Gastrocnemius medialis (tissue), 4 donors: ENCODE results near the gene DNM1. TPM values are rescaled to one million over a fixed set of nuclear protein-coding genes. Genes with fewer than 3 reads are reported as not detected.

Experiments used
- ATAC-seq, 2 donors: fragments of 150-250 bp; one replicate each; pipeline ENCODE4 v1.9.1; 2016
- DNase-seq, 2 donors: peaks; one replicate each; pipeline ENCODE4 v3.0.0-alpha.2; 2019
- H3K27ac ChIP-seq, 4 donors: fragments of 200-600 bp; sonication (generic); 1 replicate in 1 of 4; 2 replicates in 3 of 4; pipeline ENCODE4 v1.5.1; 2016 to 2018; ENCODE audit warnings: mild to moderate bottlenecking in 2 of 4, moderate library complexity in 1 of 4
- H3K27me3 ChIP-seq, 3 donors: fragments of 200-600 bp; sonication (generic) in 2 of 3; 1 replicate in 1 of 3; 2 replicates in 2 of 3; pipeline versions ENCODE4 v1.5.1 to v1.6.0; 2016 to 2019; ENCODE audit warnings: mild to moderate bottlenecking in 1 of 3, moderate library complexity in 1 of 3
- H3K36me3 ChIP-seq, 2 donors: fragments of 200-600 bp; sonication (generic) in 1 of 2; one replicate each; pipeline ENCODE4 v1.5.1; 2017 to 2018
- H3K4me1 ChIP-seq, 2 donors: fragments of 200-600 bp; sonication (generic) in 1 of 2; one replicate each; pipeline ENCODE4 v1.5.1; 2016 to 2017; ENCODE audit warnings: mild to moderate bottlenecking in 2 of 2
- H3K4me3 ChIP-seq, 4 donors: fragments of 200-600 bp; sonication (generic) in 3 of 4; 1 replicate in 1 of 4; 2 replicates in 3 of 4; pipeline ENCODE4 v1.5.1; 2016 to 2019; ENCODE audit warnings: mild to moderate bottlenecking in 2 of 4
- H3K9me3 ChIP-seq, 3 donors: fragments of 200-600 bp; sonication (generic) in 2 of 3; 1 replicate in 1 of 3; 2 replicates in 2 of 3; pipeline ENCODE4 v1.5.1; 2016 to 2019
- CTCF ChIP-seq, 5 experiments: fragments of 450-650 bp in 3 of 5; fragments of 200-600 bp in 2 of 5; sonication (generic) in 2 of 5; IDR thresholded peaks in 4 of 5; conservative IDR thresholded peaks in 1 of 5; 1 replicate in 4 of 5; 2 replicates in 1 of 5; pipeline ENCODE4 v1.5.1; 2016 to 2019; ENCODE audit warnings: antibody characterized with exemption in 5 of 5, mild to moderate bottlenecking in 3 of 5, moderate library complexity in 3 of 5
- POLR2A ChIP-seq, 2 donors: fragments of 450-650 bp; IDR thresholded peaks; one replicate each; pipeline ENCODE4 v1.6.1; 2017; ENCODE audit warnings: antibody characterized with exemption in 2 of 2, mild to moderate bottlenecking in 2 of 2, moderate library complexity in 2 of 2
- in situ Hi-C, 4 donors: fragments of 200-750 bp; cut with MboI; loops; one replicate each; pipeline versions ENCODE4 v1.15.0 to v1.8.0; 2017; ENCODE audit warnings: low sequenced_read_pairs in 4 of 4
- intact Hi-C: fragments of 100-400 bp; cut with DNase I; formaldehyde crosslinking; loops from one replicate; pipeline ENCODE4 v1.15.1; 2023; ENCODE audit warnings: low total_unique reads
- total RNA-seq, 4 donors: library from RNA; depleted of rRNA; stranded (reverse); fragments of >200 nt; gene quantifications; one replicate each; pipeline versions ENCODE4 v1.1.0 to v1.2.3, GENCODE V29; 2016

DNM1 gene
- total RNA-seq, 4 donors from 2014 or later, result 1.8 to 3.8 (median 2.0) TPM

GRCh38 chr9:128159784-128160602, 43.2 kb upstream of the DNM1 start, which contains the start of gene BBLN:
Gene BBLN (plus strand): TSS chr9:128160265. CDS start chr9:128160408, 143 bp downstream.
- in situ Hi-C loops (no loop called here), intact Hi-C loops (no loop called here)
- ATAC-seq (peak; percentile 87 to 88), DNase-seq (peak; percentile 91 to 92)
- TF ChIP-seq POLR2A (IDR thresholded peaks at IDR 0.05) (peak; percentile 32 to 46), CTCF (IDR thresholded peaks at IDR 0.05 in 4 of 5, conservative IDR thresholded peaks at IDR 0.05 in 1 of 5) (peak in 1 of 5 experiments; percentile 10)
- Histone ChIP-seq H3K27me3 (no peaks in the 10 kb centered on the region), H3K36me3 (peaks cover 0 to 23% of the 10 kb centered on the region in 2 donors), H3K4me3 (peak within 1 kb of the TSS; percentile 76 to 99 (median 81)), H3K27ac (peak within 1 kb of the TSS; percentile 70 to 82 (median 78)), H3K9me3 (no peaks in the 10 kb centered on the region), H3K4me1 (peaks cover 8 to 9% of the 10 kb centered on the region in 2 donors)

- Histone ChIP-seq H3K4me1 (peaks cover 8 to 9% of the 10 kb centered on the region in 2 donors), H3K27me3 (no peaks in the 10 kb centered on the region), H3K27ac (peak overlapping the region; percentile 70 to 82 (median 77)), H3K36me3 (peaks cover 0 to 29% of the 10 kb centered on the region in 2 donors), H3K9me3 (no peaks in the 10 kb centered on the region), H3K4me3 (peak overlapping the region; percentile 76 to 99 (median 81))
- intact Hi-C loops, result no loop called here
- TF ChIP-seq CTCF (IDR thresholded peaks at IDR 0.05 in 4 of 5, conservative IDR thresholded peaks at IDR 0.05 in 1 of 5), result no peak
- TF ChIP-seq POLR2A (IDR thresholded peaks at IDR 0.05), result no peak
- DNase-seq (no peak), ATAC-seq (no peak)
- in situ Hi-C loops, result no loop called here
These were observed 42.6 kb upstream of the DNM1 start for GRCh38 chr9:128160603-128160987.

GRCh38 chr9:128161215-128161902, 41.8 kb upstream of the DNM1 start:
- Histone ChIP-seq H3K9me3 (no peaks in the 10 kb centered on the region), H3K4me1 (peaks cover 8 to 9% of the 10 kb centered on the region in 2 donors), H3K36me3 (peaks cover 0 to 37% of the 10 kb centered on the region in 2 donors), H3K27me3 (no peaks in the 10 kb centered on the region), H3K4me3 (no peak overlapping the region), H3K27ac (no peak overlapping the region)
- in situ Hi-C loops, result no loop called here
- TF ChIP-seq CTCF (IDR thresholded peaks at IDR 0.05 in 4 of 5, conservative IDR thresholded peaks at IDR 0.05 in 1 of 5) (no peak), POLR2A (IDR thresholded peaks at IDR 0.05) (no peak)
- no peak for ATAC-seq
- intact Hi-C loops, result no loop called here
- no peak for DNase-seq

GRCh38 chr9:128162215-128163026, 40.8 kb upstream of the DNM1 start:
- peaks cover 8 to 9% of the 10 kb centered on the region in 2 donors for H3K4me1 ChIP-seq
- peaks cover 0 to 47% of the 10 kb centered on the region in 2 donors for H3K36me3 ChIP-seq
- peak; percentile 51 to 78 for DNase-seq

More at GRCh38 chr9:128162215-128163026, 40.8 kb upstream of the DNM1 start:
- no peak overlapping the region for H3K27ac ChIP-seq
- TF ChIP-seq POLR2A (IDR thresholded peaks at IDR 0.05) (no peak), CTCF (IDR thresholded peaks at IDR 0.05 in 4 of 5, conservative IDR thresholded peaks at IDR 0.05 in 1 of 5) (no peak)
- in situ Hi-C loops, result no loop called here
- no peak overlapping the region for H3K4me3 ChIP-seq
- intact Hi-C loops, result no loop called here
- no peaks in the 10 kb centered on the region for H3K27me3 ChIP-seq
- ATAC-seq, result peak; percentile 55 to 59
- H3K9me3 ChIP-seq, result no peaks in the 10 kb centered on the region
